ENCODE results near the gene PAX8.

The PAX8 gene

DNA sequence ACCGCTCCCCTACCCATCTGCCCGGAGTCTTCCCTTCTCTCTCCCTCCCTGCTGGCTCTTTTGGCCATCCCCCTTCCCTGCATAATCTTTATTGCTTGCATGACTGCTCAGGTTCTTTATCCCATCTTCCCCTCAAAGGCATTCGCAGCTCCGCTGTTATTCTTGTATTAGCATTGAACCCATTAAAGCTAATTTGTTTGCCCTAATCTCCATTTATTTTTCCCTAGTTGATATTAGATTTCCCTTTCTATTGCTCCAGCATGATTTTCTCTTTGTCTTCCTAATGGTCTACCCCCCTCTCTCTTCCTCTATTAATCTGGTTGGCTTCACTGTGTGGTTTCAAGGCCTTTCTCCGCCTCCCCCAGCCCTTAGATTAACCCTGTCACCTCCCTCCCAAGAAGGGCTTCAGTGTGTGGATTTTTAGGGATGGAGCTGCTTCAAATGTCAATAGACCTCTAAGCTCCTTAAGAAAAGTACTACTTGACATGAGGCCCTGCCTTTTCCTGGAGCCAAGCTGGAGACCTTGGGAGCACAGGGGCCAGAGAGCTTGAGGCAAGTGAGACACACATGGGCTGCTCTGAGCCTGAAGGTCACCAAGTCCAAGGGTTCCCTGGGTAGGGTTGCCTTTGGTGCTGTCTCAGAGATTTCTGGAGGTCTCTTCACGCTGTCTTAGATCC, 20.1 kb downstream of the PAX8 start:
- Histone ChIP-seq H3K9me2 (replicated peaks; ENCODE audit: insufficient read depth, low read length) (no peaks in the 10 kb centered on the region), H3K27me3 (ENCODE audit: low read length) (no peaks in the 10 kb centered on the region), H3K79me2 (ENCODE audit: insufficient read depth, low read length) (no peaks in the 10 kb centered on the region), H3K4me3 (ENCODE audit: insufficient read depth, low read length, poor library complexity, severe bottlenecking) (no peak overlapping the region), H3F3A (ENCODE audit: insufficient read depth) (no peaks in the 10 kb centered on the region), H3K36me3 (ENCODE audit: low read length) (no peaks in the 10 kb centered on the region), H3K9me3 (ENCODE audit: insufficient read depth, low read length) (no peaks in the 10 kb centered on the region), H3K4me2 (ENCODE audit: low read depth, low read length, poor library complexity, severe bottlenecking) (no peak overlapping the region), H3K27ac (ENCODE audit: low read depth, low read length) (no peak overlapping the region), H4K20me1 (ENCODE audit: low read depth, low read length) (no peaks in the 10 kb centered on the region), H2AFZ (ENCODE audit: low read depth, low read length, severe bottlenecking) (no peak overlapping the region), H3K9ac (ENCODE audit: low read length) (no peak overlapping the region)
- TF ChIP-seq EZH2phosphoT487 (conservative IDR thresholded peaks at IDR 0.05; ENCODE audit: low read length): no peak
- TF ChIP-seq, protein P1, sequence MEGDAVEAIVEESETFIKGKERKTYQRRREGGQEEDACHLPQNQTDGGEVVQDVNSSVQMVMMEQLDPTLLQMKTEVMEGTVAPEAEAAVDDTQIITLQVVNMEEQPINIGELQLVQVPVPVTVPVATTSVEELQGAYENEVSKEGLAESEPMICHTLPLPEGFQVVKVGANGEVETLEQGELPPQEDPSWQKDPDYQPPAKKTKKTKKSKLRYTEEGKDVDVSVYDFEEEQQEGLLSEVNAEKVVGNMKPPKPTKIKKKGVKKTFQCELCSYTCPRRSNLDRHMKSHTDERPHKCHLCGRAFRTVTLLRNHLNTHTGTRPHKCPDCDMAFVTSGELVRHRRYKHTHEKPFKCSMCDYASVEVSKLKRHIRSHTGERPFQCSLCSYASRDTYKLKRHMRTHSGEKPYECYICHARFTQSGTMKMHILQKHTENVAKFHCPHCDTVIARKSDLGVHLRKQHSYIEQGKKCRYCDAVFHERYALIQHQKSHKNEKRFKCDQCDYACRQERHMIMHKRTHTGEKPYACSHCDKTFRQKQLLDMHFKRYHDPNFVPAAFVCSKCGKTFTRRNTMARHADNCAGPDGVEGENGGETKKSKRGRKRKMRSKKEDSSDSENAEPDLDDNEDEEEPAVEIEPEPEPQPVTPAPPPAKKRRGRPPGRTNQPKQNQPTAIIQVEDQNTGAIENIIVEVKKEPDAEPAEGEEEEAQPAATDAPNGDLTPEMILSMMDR (IDR thresholded peaks at IDR 0.05; ENCODE audit: insufficient read depth, low read length, poor library complexity, severe bottlenecking): no peak

DNA sequence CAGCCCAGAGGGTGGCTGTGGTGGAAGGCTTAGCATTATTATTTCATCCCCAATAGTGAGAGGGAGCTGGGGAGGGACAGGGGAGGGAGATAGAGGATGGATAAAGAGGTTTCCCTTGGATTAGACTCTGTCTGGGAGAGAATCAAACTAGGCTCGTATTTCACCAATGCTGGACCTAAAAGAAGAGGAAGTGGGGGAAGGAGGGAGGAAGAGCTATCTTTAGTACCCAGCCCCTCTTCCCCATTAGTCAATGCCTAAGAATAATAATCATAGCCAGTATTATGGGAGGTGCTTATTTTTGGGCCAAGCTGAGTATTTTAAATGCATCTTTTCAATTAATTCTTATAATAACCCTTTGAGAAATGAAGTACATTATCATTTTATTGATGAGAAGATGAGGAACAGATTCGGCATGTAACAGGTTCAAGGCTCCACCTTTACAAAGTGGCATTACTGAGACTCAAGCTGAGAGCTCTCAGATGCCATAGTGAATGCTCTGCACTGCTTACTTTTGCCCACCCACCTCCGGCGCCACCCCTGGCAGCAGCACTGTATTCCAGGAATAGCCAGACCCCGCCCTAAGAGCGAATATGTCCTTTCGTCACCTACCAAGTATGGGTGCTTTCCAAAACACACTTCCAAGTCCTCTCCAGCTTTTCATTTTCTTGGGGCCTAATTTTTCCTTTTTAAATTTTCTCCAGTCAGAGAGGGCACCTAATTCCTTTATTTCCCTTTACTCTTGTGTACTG, 21.0 kb downstream of the PAX8 start:
- H4K20me1 ChIP-seq (ENCODE audit: low read depth, low read length): no peaks in the 10 kb centered on the region

DNA sequence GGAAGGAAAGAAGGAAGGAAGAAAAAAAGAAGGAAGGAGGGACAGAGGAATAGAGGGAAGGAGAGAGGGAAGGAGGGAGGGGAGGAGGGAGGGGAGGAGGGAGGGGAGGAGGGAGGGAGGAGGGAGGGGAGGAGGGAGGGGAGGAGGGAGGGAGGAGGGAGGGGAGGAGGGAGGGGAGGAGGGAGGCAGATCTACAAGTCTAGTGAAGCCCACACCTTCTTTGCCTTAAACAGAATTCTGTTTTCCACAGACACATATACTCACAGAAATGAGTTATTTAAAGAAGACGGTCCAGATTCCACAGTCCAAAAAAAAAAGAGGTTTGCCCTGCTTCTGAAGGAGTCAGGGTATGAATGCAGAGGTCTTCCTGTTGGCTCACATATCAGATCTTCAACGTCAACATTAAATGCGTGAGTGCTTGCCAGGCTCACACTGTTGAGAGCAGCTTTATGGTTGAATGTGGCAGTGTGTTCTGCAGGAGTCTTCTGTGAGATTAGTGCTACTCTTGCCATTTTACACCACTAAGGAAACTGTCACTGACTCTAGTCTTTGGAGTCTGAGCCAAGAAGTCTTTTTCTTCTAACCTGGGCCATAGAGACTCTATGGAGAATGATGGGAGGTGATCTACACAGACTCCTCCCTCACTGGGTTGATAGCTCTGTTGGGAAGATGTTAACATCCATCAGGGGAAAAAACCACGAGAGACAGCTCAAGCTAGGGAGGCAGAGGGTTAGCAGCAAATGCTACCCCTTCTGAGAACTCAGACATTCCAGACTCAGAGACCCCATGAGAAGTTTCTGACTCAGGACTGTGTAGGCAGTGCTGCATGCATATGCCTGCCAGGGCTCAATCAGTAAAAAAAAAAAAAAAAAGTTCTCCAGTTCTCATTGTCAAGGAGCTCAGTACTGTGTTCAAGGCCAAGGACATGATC, 23.3 kb downstream of the PAX8 start:
- H3K4me3 ChIP-seq (ENCODE audit: insufficient read depth, low read length, poor library complexity, severe bottlenecking): no peak overlapping the region
- H3K9ac ChIP-seq (ENCODE audit: low read length): no peak overlapping the region
- H3K9me2 ChIP-seq (replicated peaks; ENCODE audit: insufficient read depth, low read length): no peaks in the 10 kb centered on the region
- H3K27me3 ChIP-seq (ENCODE audit: low read length): no peaks in the 10 kb centered on the region
- no peaks in the 10 kb centered on the region for H3K9me3 ChIP-seq (ENCODE audit: insufficient read depth, low read length)
- H3K27ac ChIP-seq (ENCODE audit: low read depth, low read length): no peak overlapping the region
- no peak overlapping the region for H3K4me2 ChIP-seq (ENCODE audit: low read depth, low read length, poor library complexity, severe bottlenecking)
- H4K20me1 ChIP-seq (ENCODE audit: low read depth, low read length): no peaks in the 10 kb centered on the region
- no peaks in the 10 kb centered on the region for H3K79me2 ChIP-seq (ENCODE audit: insufficient read depth, low read length)
- no peaks in the 10 kb centered on the region for H3F3A ChIP-seq (ENCODE audit: insufficient read depth)
- TF ChIP-seq, protein P1 (IDR thresholded peaks at IDR 0.05; ENCODE audit: insufficient read depth, low read length, poor library complexity, severe bottlenecking): no peak
- no peak for TF ChIP-seq EZH2phosphoT487 (conservative IDR thresholded peaks at IDR 0.05; ENCODE audit: low read length)
- H2AFZ ChIP-seq (ENCODE audit: low read depth, low read length, severe bottlenecking): no peak overlapping the region
- no peaks in the 10 kb centered on the region for H3K36me3 ChIP-seq (ENCODE audit: low read length)

More for the DNA sequence above, 21.0 kb downstream of the PAX8 start:
- Histone ChIP-seq H3K36me3 (ENCODE audit: low read length) (no peaks in the 10 kb centered on the region), H3K9me3 (ENCODE audit: insufficient read depth, low read length) (no peaks in the 10 kb centered on the region), H3F3A (ENCODE audit: insufficient read depth) (no peaks in the 10 kb centered on the region), H3K4me3 (ENCODE audit: insufficient read depth, low read length, poor library complexity, severe bottlenecking) (no peak overlapping the region), H3K9ac (ENCODE audit: low read length) (no peak overlapping the region), H3K9me2 (replicated peaks; ENCODE audit: insufficient read depth, low read length) (no peaks in the 10 kb centered on the region), H2AFZ (ENCODE audit: low read depth, low read length, severe bottlenecking) (no peak overlapping the region), H3K4me2 (ENCODE audit: low read depth, low read length, poor library complexity, severe bottlenecking) (no peak overlapping the region), H3K27me3 (ENCODE audit: low read length) (no peaks in the 10 kb centered on the region), H3K79me2 (ENCODE audit: insufficient read depth, low read length) (no peaks in the 10 kb centered on the region), H3K27ac (ENCODE audit: low read depth, low read length) (no peak overlapping the region)
- TF ChIP-seq EZH2phosphoT487 (conservative IDR thresholded peaks at IDR 0.05; ENCODE audit: low read length): no peak
- TF ChIP-seq, protein P1 (IDR thresholded peaks at IDR 0.05; ENCODE audit: insufficient read depth, low read length, poor library complexity, severe bottlenecking): no peak
